Skeletal muscle cell (primary cell): Measurements from ENCODE around the gene TTC24.
"Not testable (repeated sequence)": the region's sequence is repeated elsewhere in the genome, so short reads cannot be mapped to it uniquely, and the experiment has no call there.

ENCODE experiments used
- DNase-seq: peaks from one replicate; pipeline ENCODE4 v3.0.0-alpha.2; 2010; ENCODE audit warnings: low read depth
- H3K4me3 ChIP-seq: 2 replicates; pipeline ENCODE4 v1.5.1; 2011; ENCODE audit warnings: low read depth, mild to moderate bottlenecking, control low read depth, low read length, moderate library complexity

Gene TTC24

GRCh38 chr1:156552937-156553336, 26.6 kb upstream of the TTC24 start:
- H3K4me3 ChIP-seq, DNase-seq: not testable (repeated sequence)

- no peak for DNase-seq
- H3K4me3 ChIP-seq = no peak overlapping the region
These were observed 25.6 kb upstream of the TTC24 start for GRCh38 chr1:156553860-156554485.

GRCh38 chr1:156554971-156555370, 24.6 kb upstream of the TTC24 start:
- H3K4me3 ChIP-seq = no peak overlapping the region
- DNase-seq = no peak

GRCh38 chr1:156555715-156556114, 23.8 kb upstream of the TTC24 start:
- no peak overlapping the region for H3K4me3 ChIP-seq
- DNase-seq = no peak

- no peak for DNase-seq
- H3K4me3 ChIP-seq = no peak overlapping the region
These were observed 23.2 kb upstream of the TTC24 start for GRCh38 chr1:156556354-156556753.

GRCh38 chr1:156559086-156559796, 20.3 kb upstream of the TTC24 start:
- H3K4me3 ChIP-seq = no peak overlapping the region
- no peak for DNase-seq

GRCh38 chr1:156559797-156560385, 19.6 kb upstream of the TTC24 start:
- no peak for DNase-seq
- H3K4me3 ChIP-seq = no peak overlapping the region

- H3K4me3 ChIP-seq = no peak overlapping the region
- DNase-seq = no peak
These were observed 18.8 kb upstream of the TTC24 start for GRCh38 chr1:156560585-156561163.

GRCh38 chr1:156565519-156565918, 14.0 kb upstream of the TTC24 start:
- H3K4me3 ChIP-seq = no peak overlapping the region
- DNase-seq = no peak

GRCh38 chr1:156566436-156566835, 13.1 kb upstream of the TTC24 start:
- H3K4me3 ChIP-seq = no peak overlapping the region
- DNase-seq = no peak

GRCh38 chr1:156571261-156571852, 8.2 kb upstream of the TTC24 start:
- peak overlapping the region; percentile 61 for H3K4me3 ChIP-seq
- DNase-seq = peak; percentile 50

GRCh38 chr1:156571919-156572662, 7.4 kb upstream of the TTC24 start, which contains the start of gene IQGAP3:
Gene IQGAP3 (minus strand): TSS chr1:156572565. CDS start chr1:156572529, 36 bp downstream.
- H3K4me3 ChIP-seq = peak within 1 kb of the TSS; percentile 61

GRCh38 chr1:156572663-156573018, 6.9 kb upstream of the TTC24 start:
- no peak for DNase-seq
- H3K4me3 ChIP-seq = peak overlapping the region; percentile 61

More at GRCh38 chr1:156571919-156572662, 7.4 kb upstream of the TTC24 start, which contains the start of gene IQGAP3:
- DNase-seq = peak; percentile 25

- H3K4me3 ChIP-seq = no peak overlapping the region
- no peak for DNase-seq
These were observed 5.4 kb upstream of the TTC24 start for GRCh38 chr1:156574039-156574633.

- DNase-seq = no peak
- H3K4me3 ChIP-seq = no peak overlapping the region
These were observed 2.0 kb upstream of the TTC24 start for GRCh38 chr1:156577550-156577949.

- no peak for DNase-seq
- H3K4me3 ChIP-seq = no peak overlapping the region
These were observed 1.5 kb upstream of the TTC24 start for GRCh38 chr1:156578055-156578454.

GRCh38 chr1:156581661-156582387, 2.3 kb downstream of the TTC24 start:
- no peak overlapping the region for H3K4me3 ChIP-seq
- no peak for DNase-seq

GRCh38 chr1:156582388-156583017, 3.0 kb downstream of the TTC24 start:
- no peak for DNase-seq
- H3K4me3 ChIP-seq = no peak overlapping the region
